ENCODE results near the gene ATP10A.

ATP10A gene

GRCh38 chr15:25830844-25831451 lies 32.2 kb downstream of the ATP10A start:
- in situ Hi-C loops (cut with HindIII; ENCODE audit: low sequenced_read_pairs) = no loop called here

GRCh38 chr15:25829073-25829472 lies 34.1 kb downstream of the ATP10A start:
- in situ Hi-C loops (cut with HindIII; ENCODE audit: low sequenced_read_pairs) = no loop called here

GRCh38 chr15:25825207-25825606 lies 37.9 kb downstream of the ATP10A start:
- in situ Hi-C loops (cut with HindIII; ENCODE audit: low sequenced_read_pairs) = no loop called here

GRCh38 chr15:25824618-25825017 lies 38.5 kb downstream of the ATP10A start:
- in situ Hi-C loops (cut with HindIII; ENCODE audit: low sequenced_read_pairs) = no loop called here

GRCh38 chr15:25812845-25813244 lies 50.3 kb downstream of the ATP10A start:
- in situ Hi-C loops (cut with HindIII; ENCODE audit: low sequenced_read_pairs) = no loop called here

GRCh38 chr15:25812073-25812472 lies 51.1 kb downstream of the ATP10A start:
- in situ Hi-C loops (cut with HindIII; ENCODE audit: low sequenced_read_pairs) = no loop called here

- in situ Hi-C loops (cut with HindIII; ENCODE audit: low sequenced_read_pairs) = no loop called here
Measured at GRCh38 chr15:25811481-25811906, 51.6 kb downstream of the ATP10A start.

GRCh38 chr15:25810631-25811091 lies 52.5 kb downstream of the ATP10A start:
- in situ Hi-C loops (cut with HindIII; ENCODE audit: low sequenced_read_pairs) = no loop called here

- in situ Hi-C loops (cut with HindIII; ENCODE audit: low sequenced_read_pairs) = no loop called here
Measured at GRCh38 chr15:25810154-25810553, 53.0 kb downstream of the ATP10A start.

GRCh38 chr15:25807063-25807462 lies 56.1 kb downstream of the ATP10A start:
- in situ Hi-C loops (cut with HindIII; ENCODE audit: low sequenced_read_pairs) = no loop called here

GRCh38 chr15:25805031-25805430 lies 58.1 kb downstream of the ATP10A start:
- in situ Hi-C loops (cut with HindIII; ENCODE audit: low sequenced_read_pairs) = no loop called here

- in situ Hi-C loops (cut with HindIII; ENCODE audit: low sequenced_read_pairs) = no loop called here
Measured at GRCh38 chr15:25804451-25804850, 58.7 kb downstream of the ATP10A start.

GRCh38 chr15:25803541-25803940 lies 59.6 kb downstream of the ATP10A start:
- in situ Hi-C loops (cut with HindIII; ENCODE audit: low sequenced_read_pairs) = no loop called here

GRCh38 chr15:25803036-25803435 lies 60.1 kb downstream of the ATP10A start:
- in situ Hi-C loops (cut with HindIII; ENCODE audit: low sequenced_read_pairs) = no loop called here

- in situ Hi-C loops (cut with HindIII; ENCODE audit: low sequenced_read_pairs) = no loop called here
Measured at GRCh38 chr15:25802285-25802830, 60.8 kb downstream of the ATP10A start.

GRCh38 chr15:25801586-25802284 lies 61.4 kb downstream of the ATP10A start:
- in situ Hi-C loops (cut with HindIII; ENCODE audit: low sequenced_read_pairs) = no loop called here

- in situ Hi-C loops (cut with HindIII; ENCODE audit: low sequenced_read_pairs) = no loop called here
Measured at GRCh38 chr15:25800761-25801515, 62.2 kb downstream of the ATP10A start.

GRCh38 chr15:25799906-25800700 lies 63.0 kb downstream of the ATP10A start:
- in situ Hi-C loops (cut with HindIII; ENCODE audit: low sequenced_read_pairs) = no loop called here

GRCh38 chr15:25797936-25798901 lies 64.9 kb downstream of the ATP10A start:
- in situ Hi-C loops (cut with HindIII; ENCODE audit: low sequenced_read_pairs) = no loop called here

GRCh38 chr15:25797511-25797935 lies 65.6 kb downstream of the ATP10A start:
- in situ Hi-C loops (cut with HindIII; ENCODE audit: low sequenced_read_pairs) = no loop called here
